ENCODE measurements around the gene ZBTB33.

Gene ZBTB33

GRCh38 chrX:120291211-120291610, 40.6 kb downstream of the ZBTB33 start:
- TF ChIP-seq, protein P1, sequence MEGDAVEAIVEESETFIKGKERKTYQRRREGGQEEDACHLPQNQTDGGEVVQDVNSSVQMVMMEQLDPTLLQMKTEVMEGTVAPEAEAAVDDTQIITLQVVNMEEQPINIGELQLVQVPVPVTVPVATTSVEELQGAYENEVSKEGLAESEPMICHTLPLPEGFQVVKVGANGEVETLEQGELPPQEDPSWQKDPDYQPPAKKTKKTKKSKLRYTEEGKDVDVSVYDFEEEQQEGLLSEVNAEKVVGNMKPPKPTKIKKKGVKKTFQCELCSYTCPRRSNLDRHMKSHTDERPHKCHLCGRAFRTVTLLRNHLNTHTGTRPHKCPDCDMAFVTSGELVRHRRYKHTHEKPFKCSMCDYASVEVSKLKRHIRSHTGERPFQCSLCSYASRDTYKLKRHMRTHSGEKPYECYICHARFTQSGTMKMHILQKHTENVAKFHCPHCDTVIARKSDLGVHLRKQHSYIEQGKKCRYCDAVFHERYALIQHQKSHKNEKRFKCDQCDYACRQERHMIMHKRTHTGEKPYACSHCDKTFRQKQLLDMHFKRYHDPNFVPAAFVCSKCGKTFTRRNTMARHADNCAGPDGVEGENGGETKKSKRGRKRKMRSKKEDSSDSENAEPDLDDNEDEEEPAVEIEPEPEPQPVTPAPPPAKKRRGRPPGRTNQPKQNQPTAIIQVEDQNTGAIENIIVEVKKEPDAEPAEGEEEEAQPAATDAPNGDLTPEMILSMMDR (IDR thresholded peaks at IDR 0.05; ENCODE audit: insufficient read depth, low read depth, low read length, missing control alignments): no peak
- H3K4me3 ChIP-seq (ENCODE audit: low read depth, low read length): no peak overlapping the region
- DNase-seq (ENCODE audit: low read depth): no peak

GRCh38 chrX:120293015-120293414, 42.4 kb downstream of the ZBTB33 start:
- TF ChIP-seq, protein P1 (IDR thresholded peaks at IDR 0.05; ENCODE audit: insufficient read depth, low read depth, low read length, missing control alignments): no peak
- no peak for DNase-seq (ENCODE audit: low read depth)
- H3K4me3 ChIP-seq (ENCODE audit: low read depth, low read length): no peak overlapping the region

GRCh38 chrX:120294651-120295050, 44.0 kb downstream of the ZBTB33 start:
- no peak overlapping the region for H3K4me3 ChIP-seq (ENCODE audit: low read depth, low read length)
- TF ChIP-seq, protein P1 (IDR thresholded peaks at IDR 0.05; ENCODE audit: insufficient read depth, low read depth, low read length, missing control alignments): no peak
- no peak for DNase-seq (ENCODE audit: low read depth)

DNA sequence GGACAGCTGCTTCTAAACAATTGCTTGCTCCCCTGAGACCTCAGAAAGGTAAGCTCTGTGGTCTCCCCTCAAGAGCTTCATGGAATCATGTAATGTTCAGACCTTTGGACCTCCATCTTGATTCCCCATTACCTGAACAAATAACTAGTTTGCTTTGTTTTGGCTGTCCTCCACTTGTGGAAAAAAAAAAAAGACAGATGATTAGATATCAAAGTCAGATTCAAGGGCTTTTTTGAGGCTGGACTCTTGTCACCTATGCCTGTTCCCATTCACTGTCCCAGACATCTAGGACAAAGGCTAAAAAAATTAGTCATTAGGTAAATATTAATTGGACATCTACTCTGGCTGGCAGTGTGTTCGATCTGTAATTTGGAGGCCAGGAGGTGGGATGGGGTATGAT, 47.3 kb downstream of the ZBTB33 start:
- H3K4me3 ChIP-seq (ENCODE audit: low read depth, low read length): no peak overlapping the region
- no peak for DNase-seq (ENCODE audit: low read depth)
- TF ChIP-seq, protein P1 (IDR thresholded peaks at IDR 0.05; ENCODE audit: insufficient read depth, low read depth, low read length, missing control alignments): no peak

- DNase-seq (ENCODE audit: low read depth): no peak
- no peak overlapping the region for H3K4me3 ChIP-seq (ENCODE audit: low read depth, low read length)
- TF ChIP-seq, protein P1 (IDR thresholded peaks at IDR 0.05; ENCODE audit: insufficient read depth, low read depth, low read length, missing control alignments): no peak
Observed at GRCh38 chrX:120299928-120300327, 49.3 kb downstream of the ZBTB33 start.

- DNase-seq (ENCODE audit: low read depth): no peak
- no peak overlapping the region for H3K4me3 ChIP-seq (ENCODE audit: low read depth, low read length)
- TF ChIP-seq, protein P1 (IDR thresholded peaks at IDR 0.05; ENCODE audit: insufficient read depth, low read depth, low read length, missing control alignments): no peak
Observed at GRCh38 chrX:120301497-120301896, 50.9 kb downstream of the ZBTB33 start.

DNA sequence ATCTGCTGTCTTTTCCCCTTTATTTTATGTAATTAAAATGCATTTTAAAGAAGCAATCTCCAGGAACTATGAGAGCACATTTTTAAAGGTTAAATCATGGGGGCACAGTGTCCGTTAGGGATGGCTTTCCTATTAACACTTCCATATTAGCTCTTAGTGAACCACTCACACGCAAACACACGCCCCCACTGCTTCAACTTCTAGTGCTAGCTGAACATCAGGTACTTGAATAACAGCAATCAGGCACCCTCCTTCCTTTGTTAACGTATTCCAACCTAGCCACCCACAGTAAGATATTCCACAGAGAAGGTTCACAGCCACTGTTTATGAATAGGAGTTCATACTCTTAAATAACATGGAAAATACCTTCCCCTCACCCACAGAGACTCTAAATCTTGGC, 51.3 kb downstream of the ZBTB33 start:
- TF ChIP-seq, protein P1 (IDR thresholded peaks at IDR 0.05; ENCODE audit: insufficient read depth, low read depth, low read length, missing control alignments): no peak
- peak overlapping the region; percentile 31 for H3K4me3 ChIP-seq (ENCODE audit: low read depth, low read length)
- no peak for DNase-seq (ENCODE audit: low read depth)

Data from GM12865 (cell line).